ENCODE data around the gene EN1. TPM values are rescaled to one million over a fixed set of nuclear protein-coding genes. Genes with fewer than 3 reads are reported as not detected.

Gene EN1
- 15.6 TPM for polyA plus RNA-seq (2013, experiment 1 of 4)
- 8.8 TPM for polyA plus RNA-seq (2013, experiment 2 of 4)
- polyA plus RNA-seq (2013, experiment 3 of 4): 12.8 TPM
- polyA plus RNA-seq (2013, experiment 4 of 4): 9.6 TPM

- 1% methylated on average over 64 of the region's 64 CpGs for WGBS, 2 experiments
- peak within 1 kb of the TSS; percentile 34 for H3K4me3 ChIP-seq (ENCODE audit: insufficient read depth, low read depth, low read length)
- peaks cover 100% of the 10 kb centered on the region for H3K27me3 ChIP-seq (ENCODE audit: control insufficient read depth, insufficient read depth, low read length, poor library complexity, severe bottlenecking)
Observed at GRCh38 chr2:118846953-118847761, at the start of gene EN1. TSS of gene EN1 (minus strand) at chr2:118847648. CDS start at chr2:118847167, 481 bp downstream.

GRCh38 chr2:118893100-118893499 lies 45.7 kb upstream of the EN1 start:
- Histone ChIP-seq H3K27me3 (ENCODE audit: control insufficient read depth, insufficient read depth, low read length, poor library complexity, severe bottlenecking) (no peaks in the 10 kb centered on the region), H3K4me3 (ENCODE audit: insufficient read depth, low read depth, low read length) (no peak overlapping the region), H3K36me3 (ENCODE audit: control insufficient read depth, insufficient read depth, low read length) (no peaks in the 10 kb centered on the region), H3K4me1 (ENCODE audit: control insufficient read depth, insufficient read depth, low read length) (no peaks in the 10 kb centered on the region), H3K9me3 (ENCODE audit: control insufficient read depth, low read length) (no peaks in the 10 kb centered on the region), H3K27ac (ENCODE audit: insufficient read depth, low read depth, low read length, poor library complexity, severe bottlenecking) (no peak overlapping the region)
- WGBS, 2 experiments: 95 to 96% methylated on average over 3 of the region's 3 CpGs

More at GRCh38 chr2:118846953-118847761, at the start of gene EN1:
- no peaks in the 10 kb centered on the region for H3K36me3 ChIP-seq (ENCODE audit: control insufficient read depth, insufficient read depth, low read length)
- no peaks in the 10 kb centered on the region for H3K9me3 ChIP-seq (ENCODE audit: control insufficient read depth, low read length)
- H3K4me1 ChIP-seq (ENCODE audit: control insufficient read depth, insufficient read depth, low read length): peaks cover 25% of the 10 kb centered on the region
- no peak within 1 kb of the TSS for H3K27ac ChIP-seq (ENCODE audit: insufficient read depth, low read depth, low read length, poor library complexity, severe bottlenecking)

- 100% methylated on average over 1 of the region's 1 CpG for WGBS, 2 experiments
Observed at GRCh38 chr2:118889995-118890394, 42.5 kb upstream of the EN1 start.

GRCh38 chr2:118883792-118884191 lies 36.3 kb upstream of the EN1 start:
- no peaks in the 10 kb centered on the region for H3K36me3 ChIP-seq (ENCODE audit: control insufficient read depth, insufficient read depth, low read length)
- 72% methylated on average over 4 of the region's 4 CpGs for WGBS, 2 experiments
- no peak overlapping the region for H3K4me3 ChIP-seq (ENCODE audit: insufficient read depth, low read depth, low read length)
- no peaks in the 10 kb centered on the region for H3K4me1 ChIP-seq (ENCODE audit: control insufficient read depth, insufficient read depth, low read length)
- no peak overlapping the region for H3K27ac ChIP-seq (ENCODE audit: insufficient read depth, low read depth, low read length, poor library complexity, severe bottlenecking)
- peaks cover 4% of the 10 kb centered on the region for H3K27me3 ChIP-seq (ENCODE audit: control insufficient read depth, insufficient read depth, low read length, poor library complexity, severe bottlenecking)
- H3K9me3 ChIP-seq (ENCODE audit: control insufficient read depth, low read length): no peaks in the 10 kb centered on the region

More at GRCh38 chr2:118889995-118890394, 42.5 kb upstream of the EN1 start:
- Histone ChIP-seq H3K27me3 (ENCODE audit: control insufficient read depth, insufficient read depth, low read length, poor library complexity, severe bottlenecking) (no peaks in the 10 kb centered on the region), H3K27ac (ENCODE audit: insufficient read depth, low read depth, low read length, poor library complexity, severe bottlenecking) (no peak overlapping the region), H3K36me3 (ENCODE audit: control insufficient read depth, insufficient read depth, low read length) (no peaks in the 10 kb centered on the region), H3K4me1 (ENCODE audit: control insufficient read depth, insufficient read depth, low read length) (no peaks in the 10 kb centered on the region), H3K9me3 (ENCODE audit: control insufficient read depth, low read length) (no peaks in the 10 kb centered on the region), H3K4me3 (ENCODE audit: insufficient read depth, low read depth, low read length) (no peak overlapping the region)

DNA sequence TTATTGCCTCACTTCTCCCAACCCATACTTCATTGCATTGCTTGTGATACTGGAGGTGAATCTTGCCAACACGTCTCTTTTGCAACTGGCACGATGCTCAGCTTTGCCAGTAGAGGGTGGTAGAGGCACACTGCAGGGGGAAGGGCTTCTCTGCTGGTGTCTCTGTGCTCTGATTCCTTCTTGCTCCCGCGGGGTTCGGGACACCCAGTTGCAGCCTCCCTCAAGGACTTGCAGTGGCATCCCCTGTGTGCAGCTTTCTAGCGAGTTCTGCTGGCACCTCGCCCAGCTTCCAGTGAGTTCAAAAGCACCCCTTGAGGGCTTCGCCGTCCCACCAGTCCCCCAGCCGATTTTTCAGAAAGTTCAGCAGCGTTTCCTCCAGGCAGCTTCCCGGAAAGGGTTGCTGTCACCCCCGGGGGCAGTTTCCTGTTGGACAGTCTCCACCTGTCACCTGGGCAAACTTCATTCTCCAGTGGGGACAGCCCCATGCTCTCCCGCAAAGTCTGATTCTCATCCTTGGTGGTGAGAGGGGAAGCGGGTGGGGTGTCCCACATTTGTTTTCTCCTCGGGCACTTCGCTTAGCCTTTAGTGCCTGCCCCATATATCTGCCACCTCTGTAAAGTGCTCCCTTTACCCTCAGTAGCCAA lies 35.4 kb upstream of the EN1 start:
- 35 to 40% methylated on average over 17 of the region's 17 CpGs for WGBS, 2 experiments
- Histone ChIP-seq H3K4me3 (ENCODE audit: insufficient read depth, low read depth, low read length) (no peak overlapping the region), H3K27ac (ENCODE audit: insufficient read depth, low read depth, low read length, poor library complexity, severe bottlenecking) (no peak overlapping the region), H3K9me3 (ENCODE audit: control insufficient read depth, low read length) (no peaks in the 10 kb centered on the region), H3K36me3 (ENCODE audit: control insufficient read depth, insufficient read depth, low read length) (no peaks in the 10 kb centered on the region), H3K4me1 (ENCODE audit: control insufficient read depth, insufficient read depth, low read length) (no peaks in the 10 kb centered on the region), H3K27me3 (ENCODE audit: control insufficient read depth, insufficient read depth, low read length, poor library complexity, severe bottlenecking) (peaks cover 4% of the 10 kb centered on the region)

GRCh38 chr2:118881490-118882129 lies 34.2 kb upstream of the EN1 start:
- 25 to 26% methylated on average over 10 of the region's 10 CpGs for WGBS, 2 experiments
- Histone ChIP-seq H3K4me1 (ENCODE audit: control insufficient read depth, insufficient read depth, low read length) (no peaks in the 10 kb centered on the region), H3K27ac (ENCODE audit: insufficient read depth, low read depth, low read length, poor library complexity, severe bottlenecking) (no peak overlapping the region), H3K4me3 (ENCODE audit: insufficient read depth, low read depth, low read length) (no peak overlapping the region), H3K27me3 (ENCODE audit: control insufficient read depth, insufficient read depth, low read length, poor library complexity, severe bottlenecking) (peaks cover 4% of the 10 kb centered on the region), H3K9me3 (ENCODE audit: control insufficient read depth, low read length) (no peaks in the 10 kb centered on the region), H3K36me3 (ENCODE audit: control insufficient read depth, insufficient read depth, low read length) (no peaks in the 10 kb centered on the region)

DNA sequence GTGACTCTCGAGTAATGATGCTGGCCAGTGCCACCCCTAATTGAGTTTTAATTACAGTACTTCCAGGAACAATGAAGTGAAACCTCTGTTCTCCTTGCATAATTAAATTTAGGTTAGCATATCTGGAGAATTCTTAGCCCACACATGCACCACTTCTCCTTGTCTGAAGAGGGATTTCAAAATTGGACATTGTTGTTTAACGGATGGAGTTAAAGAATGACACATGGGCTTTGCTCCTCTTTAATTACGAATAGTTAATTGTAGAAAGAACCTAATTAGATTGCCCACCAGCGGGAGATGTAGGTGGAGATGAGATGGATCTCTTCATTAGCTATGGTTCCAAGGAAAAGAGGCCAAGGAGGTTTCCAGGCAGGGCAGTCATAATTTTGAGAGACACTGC lies 33.1 kb upstream of the EN1 start:
- no peaks in the 10 kb centered on the region for H3K9me3 ChIP-seq (ENCODE audit: control insufficient read depth, low read length)
- 93 to 96% methylated on average over 4 of the region's 4 CpGs for WGBS, 2 experiments
- H3K4me1 ChIP-seq (ENCODE audit: control insufficient read depth, insufficient read depth, low read length): no peaks in the 10 kb centered on the region
- H3K36me3 ChIP-seq (ENCODE audit: control insufficient read depth, insufficient read depth, low read length): no peaks in the 10 kb centered on the region
- H3K27ac ChIP-seq (ENCODE audit: insufficient read depth, low read depth, low read length, poor library complexity, severe bottlenecking): no peak overlapping the region
- no peak overlapping the region for H3K4me3 ChIP-seq (ENCODE audit: insufficient read depth, low read depth, low read length)
- peaks cover 4% of the 10 kb centered on the region for H3K27me3 ChIP-seq (ENCODE audit: control insufficient read depth, insufficient read depth, low read length, poor library complexity, severe bottlenecking)

DNA sequence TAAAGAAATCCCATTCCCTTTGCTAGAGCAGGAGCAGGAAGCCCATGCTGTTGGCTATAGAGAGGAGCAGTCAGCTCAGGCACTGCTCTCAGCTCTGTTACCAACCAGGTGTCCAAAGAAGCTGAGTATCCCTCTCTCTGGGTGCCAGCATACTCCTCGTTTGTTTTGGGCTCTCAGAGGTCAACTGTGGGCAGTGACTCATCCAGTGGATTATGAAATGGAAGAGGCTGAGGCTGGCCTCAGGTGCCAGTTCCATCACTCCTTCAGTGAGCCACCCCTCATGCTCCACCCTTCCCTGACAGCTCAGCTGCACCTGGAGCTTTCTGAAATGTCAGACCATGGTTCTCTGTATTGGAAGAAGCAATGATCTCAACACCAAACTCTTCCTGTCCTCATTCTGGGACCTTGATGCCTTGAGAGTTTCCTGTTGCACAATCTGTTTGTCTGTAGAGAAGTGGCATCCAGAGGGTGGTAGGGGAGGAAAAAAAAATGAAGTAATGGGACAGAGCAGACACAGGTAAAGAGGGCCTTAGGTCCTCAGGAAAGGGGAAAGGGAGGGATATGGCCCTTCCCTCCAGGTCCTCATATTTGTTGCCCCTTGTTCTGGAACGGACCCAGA lies 31.2 kb upstream of the EN1 start:
- H3K4me3 ChIP-seq (ENCODE audit: insufficient read depth, low read depth, low read length): no peak overlapping the region

GRCh38 chr2:118875318-118875717 lies 27.9 kb upstream of the EN1 start:
- no peaks in the 10 kb centered on the region for H3K27me3 ChIP-seq (ENCODE audit: control insufficient read depth, insufficient read depth, low read length, poor library complexity, severe bottlenecking)
- H3K36me3 ChIP-seq (ENCODE audit: control insufficient read depth, insufficient read depth, low read length): no peaks in the 10 kb centered on the region
- 90 to 92% methylated on average over 4 of the region's 4 CpGs for WGBS, 2 experiments
- no peak overlapping the region for H3K27ac ChIP-seq (ENCODE audit: insufficient read depth, low read depth, low read length, poor library complexity, severe bottlenecking)
- no peak overlapping the region for H3K4me3 ChIP-seq (ENCODE audit: insufficient read depth, low read depth, low read length)
- no peaks in the 10 kb centered on the region for H3K9me3 ChIP-seq (ENCODE audit: control insufficient read depth, low read length)
- H3K4me1 ChIP-seq (ENCODE audit: control insufficient read depth, insufficient read depth, low read length): no peaks in the 10 kb centered on the region

More for the DNA sequence above, 31.2 kb upstream of the EN1 start:
- whole genome bisulfite sequencing, 2 experiments: 68 to 74% methylated on average over 2 of the region's 2 CpGs
- peaks cover 4% of the 10 kb centered on the region for H3K27me3 ChIP-seq (ENCODE audit: control insufficient read depth, insufficient read depth, low read length, poor library complexity, severe bottlenecking)
- no peak overlapping the region for H3K27ac ChIP-seq (ENCODE audit: insufficient read depth, low read depth, low read length, poor library complexity, severe bottlenecking)
- no peaks in the 10 kb centered on the region for H3K36me3 ChIP-seq (ENCODE audit: control insufficient read depth, insufficient read depth, low read length)
- H3K4me1 ChIP-seq (ENCODE audit: control insufficient read depth, insufficient read depth, low read length): no peaks in the 10 kb centered on the region
- H3K9me3 ChIP-seq (ENCODE audit: control insufficient read depth, low read length): no peaks in the 10 kb centered on the region
